GM13976 (cell line): ENCODE results near the gene YIPF6.
A peak's percentile ranks its signal among the peaks of the same experiment; 100 is the strongest.
"Not testable (repeated sequence)": the region's sequence is repeated elsewhere in the genome, so short reads cannot be mapped to it uniquely, and the experiment has no call there.

Experiments
- DNase-seq: peaks from one replicate; pipeline ENCODE4 v3.0.0; 2012; ENCODE audit warnings: low spot score
- in situ Hi-C: fragments of 300-500 bp; cut with MboI; formaldehyde crosslinking; loops from one replicate; pipeline ENCODE4 v1.12.0; 2022; ENCODE audit warnings: low sequenced_read_pairs, mixed read lengths, inconsistent platforms; ENCODE audit not compliant: unreplicated experiment
- TF ChIP-seq, protein P1 (sequence below): IDR thresholded peaks from 2 replicates; pipeline ENCODE4 v1.5.1; 2012; ENCODE audit warnings: borderline replicate concordance, mild to moderate bottlenecking; ENCODE audit not compliant: insufficient read depth; ENCODE audit errors: extremely low read depth, missing control alignments, control extremely low read depth

Gene YIPF6

DNA sequence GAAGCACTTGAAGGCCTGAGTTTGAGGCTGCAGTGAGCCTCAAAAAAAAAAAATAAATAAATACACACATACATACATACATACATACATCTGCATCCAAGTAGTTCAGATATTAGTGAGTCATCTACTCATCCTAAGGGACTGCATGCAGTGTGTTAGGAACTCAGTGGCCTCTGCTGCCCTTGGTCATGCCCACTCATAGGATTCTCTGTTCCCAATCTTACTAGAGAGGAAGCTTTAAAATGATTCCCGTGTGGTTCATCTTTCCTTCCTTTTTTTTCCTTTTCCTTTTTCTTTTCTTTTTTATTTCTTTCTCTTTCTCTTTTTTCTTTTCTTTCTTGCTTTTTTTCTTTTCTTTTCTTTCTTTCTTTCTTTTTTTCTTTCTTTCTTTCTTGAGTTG is 10.9 kb upstream of the YIPF6 start:
- TF ChIP-seq, protein P1, sequence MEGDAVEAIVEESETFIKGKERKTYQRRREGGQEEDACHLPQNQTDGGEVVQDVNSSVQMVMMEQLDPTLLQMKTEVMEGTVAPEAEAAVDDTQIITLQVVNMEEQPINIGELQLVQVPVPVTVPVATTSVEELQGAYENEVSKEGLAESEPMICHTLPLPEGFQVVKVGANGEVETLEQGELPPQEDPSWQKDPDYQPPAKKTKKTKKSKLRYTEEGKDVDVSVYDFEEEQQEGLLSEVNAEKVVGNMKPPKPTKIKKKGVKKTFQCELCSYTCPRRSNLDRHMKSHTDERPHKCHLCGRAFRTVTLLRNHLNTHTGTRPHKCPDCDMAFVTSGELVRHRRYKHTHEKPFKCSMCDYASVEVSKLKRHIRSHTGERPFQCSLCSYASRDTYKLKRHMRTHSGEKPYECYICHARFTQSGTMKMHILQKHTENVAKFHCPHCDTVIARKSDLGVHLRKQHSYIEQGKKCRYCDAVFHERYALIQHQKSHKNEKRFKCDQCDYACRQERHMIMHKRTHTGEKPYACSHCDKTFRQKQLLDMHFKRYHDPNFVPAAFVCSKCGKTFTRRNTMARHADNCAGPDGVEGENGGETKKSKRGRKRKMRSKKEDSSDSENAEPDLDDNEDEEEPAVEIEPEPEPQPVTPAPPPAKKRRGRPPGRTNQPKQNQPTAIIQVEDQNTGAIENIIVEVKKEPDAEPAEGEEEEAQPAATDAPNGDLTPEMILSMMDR, result no peak
- in situ Hi-C loops, result no loop called here
- no peak for DNase-seq

DNA sequence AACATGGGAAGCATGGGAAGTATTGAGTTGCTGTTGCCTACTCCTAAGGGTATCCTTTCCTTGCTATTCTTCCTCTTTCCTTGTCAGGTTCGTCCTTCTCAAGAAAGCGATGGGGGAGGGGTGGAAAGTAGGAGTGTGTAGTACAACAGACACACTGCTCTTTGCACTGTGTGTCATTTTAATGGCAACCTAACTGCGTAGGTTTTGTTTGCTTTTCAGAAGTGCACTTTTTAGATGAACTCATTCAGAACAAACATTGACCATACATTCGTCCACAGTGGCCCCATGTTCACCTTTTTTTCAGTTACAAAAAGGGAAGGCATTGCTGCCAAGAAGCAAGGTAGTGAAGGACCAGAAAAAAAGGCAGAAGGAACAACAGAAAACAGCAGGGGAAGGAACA is 10.2 kb upstream of the YIPF6 start:
- in situ Hi-C loops, result no loop called here
- DNase-seq, result no peak
- TF ChIP-seq, protein P1, result no peak

DNA sequence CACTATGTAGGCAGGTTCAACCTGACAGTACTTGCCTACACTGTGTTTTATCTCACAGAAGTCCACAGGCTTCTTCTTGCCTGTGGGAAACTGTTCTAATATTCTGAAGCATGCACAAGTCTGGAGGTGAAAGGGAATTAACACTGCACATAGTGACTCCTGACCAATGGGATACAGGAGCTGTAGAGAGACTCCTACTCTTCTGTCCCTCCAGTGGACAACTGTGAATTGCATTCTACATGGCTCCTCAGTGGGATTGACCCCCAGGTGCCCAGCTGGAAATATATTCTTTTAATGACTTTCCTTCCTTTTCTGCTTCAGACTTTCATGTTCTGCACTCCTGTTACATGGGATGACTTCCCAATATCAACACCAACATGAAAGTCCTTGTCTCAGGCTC is 8.2 kb upstream of the YIPF6 start:
- in situ Hi-C loops, result no loop called here
- TF ChIP-seq, protein P1, result no peak
- no peak for DNase-seq

DNA sequence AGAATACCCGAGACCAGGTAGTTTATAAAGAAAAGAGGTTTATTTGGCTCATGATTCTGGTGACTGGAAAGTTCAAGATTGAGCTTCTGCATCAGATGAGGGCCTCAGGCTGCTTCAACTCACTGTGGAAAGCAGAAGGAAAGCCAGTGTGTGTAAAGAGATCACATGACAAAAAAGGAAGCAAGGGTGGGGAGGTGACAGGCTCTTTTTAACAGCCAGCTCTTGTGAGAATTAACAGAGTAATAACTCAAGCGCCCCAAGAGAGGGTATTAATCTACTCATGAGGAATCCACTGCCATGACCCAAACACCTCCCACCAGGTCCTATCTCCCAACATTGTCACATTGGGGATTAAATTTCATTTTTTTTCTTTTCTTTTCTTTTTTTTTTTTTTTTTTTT is 6.3 kb upstream of the YIPF6 start:
- no peak for DNase-seq
- in situ Hi-C loops, result no loop called here
- TF ChIP-seq, protein P1, result no peak

DNA sequence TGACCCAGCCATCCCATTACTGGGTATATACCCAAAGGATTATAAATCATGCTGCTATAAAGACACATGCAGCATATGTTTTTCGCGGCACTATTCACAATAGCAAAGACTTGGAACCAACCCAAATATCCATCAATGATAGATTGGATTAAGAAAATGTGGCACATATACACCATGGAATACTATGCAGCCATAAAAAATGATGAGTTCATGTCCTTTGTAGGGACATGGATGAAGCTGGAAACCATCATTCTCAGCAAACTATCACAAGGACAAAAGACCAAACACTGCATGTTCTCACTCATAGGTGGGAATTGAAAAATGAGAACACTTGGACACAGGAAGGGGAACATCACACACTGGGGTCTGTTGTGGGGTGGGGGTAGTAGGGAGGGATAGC is 5.1 kb upstream of the YIPF6 start:
- in situ Hi-C loops, DNase-seq: not testable (repeated sequence)

DNA sequence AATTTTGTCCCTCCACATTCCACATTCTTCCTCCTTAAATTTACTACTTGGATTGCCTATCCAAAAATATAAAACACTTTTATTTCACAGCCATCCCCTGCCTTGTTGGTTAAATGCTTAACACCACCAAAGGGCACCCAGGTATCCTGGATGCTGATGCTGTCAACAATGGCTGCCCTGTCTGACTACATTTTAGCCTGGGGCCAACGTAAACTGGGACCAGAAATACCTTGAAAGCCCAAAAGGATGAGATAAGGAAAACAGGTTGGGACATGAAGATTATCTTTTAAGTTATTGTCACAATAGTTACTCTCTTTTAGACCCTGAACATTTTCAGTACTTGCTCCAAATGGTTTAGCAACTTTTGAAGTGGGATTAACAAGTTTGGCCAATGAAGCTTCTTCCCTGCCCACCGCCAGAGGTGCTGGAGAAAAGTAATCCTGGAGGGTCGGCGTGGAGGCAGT is 775 bp upstream of the YIPF6 start:
- TF ChIP-seq, protein P1, result no peak
- DNase-seq, result peak; percentile 29
- in situ Hi-C loops, result no loop called here

DNA sequence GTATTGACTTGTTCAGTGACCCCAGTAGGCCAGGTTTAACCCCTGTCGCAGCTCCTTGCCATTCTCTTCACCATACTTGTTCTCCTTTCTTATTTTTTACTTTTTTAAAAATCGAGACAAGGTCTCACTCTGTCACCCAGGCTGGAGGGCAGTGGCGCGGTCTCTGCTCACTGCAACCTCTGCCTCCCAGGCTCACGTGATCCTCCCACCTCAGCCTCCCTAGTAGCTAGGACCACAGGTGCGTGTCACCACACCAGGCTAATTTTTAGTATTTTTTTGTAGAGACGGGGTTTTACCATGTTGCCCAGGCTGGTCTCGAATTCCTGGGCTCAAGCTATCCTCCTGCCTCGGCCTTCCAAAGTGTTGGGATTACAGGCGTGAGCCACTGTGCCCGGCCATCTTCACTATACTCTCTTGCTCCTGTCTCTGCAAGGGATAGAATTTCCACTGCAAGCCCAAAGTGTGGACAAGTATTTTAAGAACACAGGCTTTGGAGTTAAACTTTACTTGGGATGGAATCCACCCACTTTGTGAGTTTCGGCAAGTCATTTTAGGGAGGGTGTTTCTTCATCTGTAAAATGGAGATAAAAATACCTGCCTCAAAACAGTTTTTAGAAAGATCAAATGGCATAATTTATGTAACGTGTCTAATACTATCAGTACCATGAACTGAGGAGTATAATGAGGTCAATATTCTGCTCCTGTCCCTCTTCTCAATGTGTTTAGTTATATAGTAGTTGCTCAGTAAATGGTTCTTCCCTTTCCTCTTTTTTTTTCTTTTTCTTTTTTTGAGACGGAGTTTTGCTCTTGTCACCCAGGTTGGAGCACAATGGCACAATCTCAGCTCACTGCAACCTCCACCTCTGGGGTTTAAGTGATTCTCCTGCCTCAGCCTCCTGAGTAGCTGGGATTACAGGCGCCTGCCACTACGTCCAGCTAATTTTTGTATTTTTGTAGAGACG is 973 bp downstream of the YIPF6 start:
- in situ Hi-C loops, result loop anchor here (25.0 kb wide), 1 partner anchor 212 kb away; no protein-coding TSS in a partner anchor
- DNase-seq, result no peak
- TF ChIP-seq, protein P1, result no peak
